Ammon's horn (tissue), 1 donor: ENCODE data around the gene CNN2.

Source experiments
- DNase-seq: peaks from one replicate; pipeline ENCODE4 v3.0.0-alpha.2; 2016; ENCODE audit warnings: low spot score

The CNN2 gene

DNA sequence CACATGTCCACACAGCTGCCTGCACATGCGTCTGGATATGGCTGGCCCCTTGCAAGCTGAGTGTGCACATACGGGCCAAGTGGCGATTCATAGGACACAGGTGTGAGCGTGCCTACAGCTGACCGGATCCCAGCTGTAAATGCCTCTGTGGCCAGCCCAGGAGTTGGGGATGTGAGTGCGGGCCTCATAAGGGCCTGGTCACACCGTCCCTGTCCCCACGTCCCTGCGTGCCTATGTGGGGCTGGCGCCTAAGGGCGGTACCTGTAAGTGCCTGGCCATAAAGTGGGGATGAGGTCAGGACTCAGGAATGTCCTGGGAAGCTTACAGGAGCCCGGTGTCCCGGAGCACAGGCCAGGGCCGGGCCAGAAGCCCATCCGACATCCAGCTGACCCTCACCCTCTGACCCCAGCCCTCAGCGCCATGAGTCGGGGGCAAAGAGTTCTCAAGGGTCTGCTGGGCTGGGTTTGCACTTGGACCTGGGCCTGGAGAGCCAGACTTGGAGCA is 39.2 kb downstream of the CNN2 start:
- no peak for DNase-seq

DNA sequence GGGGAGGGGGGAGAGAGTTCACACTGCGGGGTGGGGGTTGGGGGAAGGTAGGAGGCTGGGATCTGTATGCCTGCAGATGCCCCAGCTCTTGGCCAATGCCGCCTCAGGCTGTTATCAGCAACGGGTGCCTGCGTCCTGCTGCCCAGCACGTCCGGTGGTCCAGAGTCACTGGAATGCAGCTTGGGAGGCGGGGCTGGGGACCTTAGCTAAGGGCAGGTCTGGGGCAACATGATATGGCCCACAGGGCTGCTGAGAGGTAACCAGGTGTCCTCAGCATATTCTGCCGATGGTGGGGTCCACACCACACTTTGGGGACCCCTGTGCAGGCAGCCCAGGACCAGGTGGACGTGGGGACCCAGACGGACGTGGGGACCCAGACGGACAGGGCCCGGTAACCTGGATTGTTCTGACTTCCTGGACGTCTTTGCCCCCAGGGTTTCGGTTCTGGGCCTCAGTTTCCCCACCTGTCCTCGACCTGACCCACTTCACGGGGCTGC is 39.9 kb downstream of the CNN2 start:
- no peak for DNase-seq

DNA sequence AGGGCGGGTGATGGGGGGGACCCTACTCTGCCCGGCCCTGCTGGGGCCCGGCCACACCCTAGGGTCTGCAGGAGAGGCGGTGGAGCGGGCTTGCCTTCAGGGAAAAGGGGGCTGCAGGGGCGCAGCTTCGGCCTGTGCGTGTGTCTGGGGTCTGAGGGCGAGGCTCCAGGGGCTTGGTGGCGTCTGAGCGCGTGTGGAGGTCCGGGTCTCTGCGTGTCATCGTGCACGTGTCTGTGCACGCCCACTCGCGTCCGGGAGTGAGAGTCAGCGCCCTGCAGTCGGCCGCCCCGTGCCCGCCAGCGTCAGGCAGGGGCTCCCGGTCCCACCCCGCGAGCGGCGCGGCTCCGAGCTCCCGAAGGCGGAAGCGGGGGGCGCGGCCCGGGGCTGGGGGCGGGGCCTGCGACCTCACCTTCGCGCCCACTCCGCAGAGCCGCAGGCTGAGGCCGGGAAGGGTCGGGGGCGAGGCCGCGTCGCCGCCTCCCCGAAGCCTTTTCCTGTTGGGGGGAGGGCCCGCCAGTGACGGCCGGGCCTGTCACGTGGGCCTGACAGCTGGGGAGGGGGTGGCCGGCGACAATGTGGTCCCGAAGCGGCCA is 40.4 kb downstream of the CNN2 start, which contains the start of gene ARHGAP45:
Gene ARHGAP45, plus strand, starts transcription at position 420 of the 593 bp plus-strand sequence. CDS start 239 bp downstream, outside the sequence.
- peak; percentile 20 for DNase-seq

DNA sequence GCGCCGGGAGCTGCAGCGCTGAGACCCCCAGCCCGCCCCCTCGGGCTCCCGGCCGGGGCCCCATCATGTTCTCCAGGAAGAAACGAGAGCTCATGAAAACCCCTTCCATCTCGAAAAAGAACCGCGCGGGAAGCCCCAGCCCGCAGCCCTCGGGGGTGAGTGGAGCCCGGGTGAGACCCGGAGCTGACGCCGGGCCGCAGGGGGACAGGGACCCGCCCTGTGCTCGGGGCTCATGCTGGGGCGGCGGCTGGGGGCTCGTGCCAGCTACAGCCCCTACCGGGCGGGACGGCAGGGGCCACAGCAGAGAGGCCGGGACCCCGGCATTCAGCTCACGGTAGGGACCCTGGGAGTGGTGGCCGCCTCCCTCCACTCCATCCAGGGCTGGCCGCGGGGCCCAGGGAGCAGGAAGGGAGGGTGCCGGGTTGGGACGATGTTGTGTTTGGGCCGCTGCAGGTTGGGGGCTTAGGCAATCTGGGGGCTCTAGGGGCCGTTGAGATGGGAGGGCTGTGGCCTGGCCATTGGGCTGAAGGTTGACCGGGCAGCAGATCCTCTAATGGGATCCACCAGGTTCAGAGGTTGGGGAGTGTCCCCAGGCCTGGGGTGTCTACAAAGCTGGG is 41.0 kb downstream of the CNN2 start:
- DNase-seq = no peak

DNA sequence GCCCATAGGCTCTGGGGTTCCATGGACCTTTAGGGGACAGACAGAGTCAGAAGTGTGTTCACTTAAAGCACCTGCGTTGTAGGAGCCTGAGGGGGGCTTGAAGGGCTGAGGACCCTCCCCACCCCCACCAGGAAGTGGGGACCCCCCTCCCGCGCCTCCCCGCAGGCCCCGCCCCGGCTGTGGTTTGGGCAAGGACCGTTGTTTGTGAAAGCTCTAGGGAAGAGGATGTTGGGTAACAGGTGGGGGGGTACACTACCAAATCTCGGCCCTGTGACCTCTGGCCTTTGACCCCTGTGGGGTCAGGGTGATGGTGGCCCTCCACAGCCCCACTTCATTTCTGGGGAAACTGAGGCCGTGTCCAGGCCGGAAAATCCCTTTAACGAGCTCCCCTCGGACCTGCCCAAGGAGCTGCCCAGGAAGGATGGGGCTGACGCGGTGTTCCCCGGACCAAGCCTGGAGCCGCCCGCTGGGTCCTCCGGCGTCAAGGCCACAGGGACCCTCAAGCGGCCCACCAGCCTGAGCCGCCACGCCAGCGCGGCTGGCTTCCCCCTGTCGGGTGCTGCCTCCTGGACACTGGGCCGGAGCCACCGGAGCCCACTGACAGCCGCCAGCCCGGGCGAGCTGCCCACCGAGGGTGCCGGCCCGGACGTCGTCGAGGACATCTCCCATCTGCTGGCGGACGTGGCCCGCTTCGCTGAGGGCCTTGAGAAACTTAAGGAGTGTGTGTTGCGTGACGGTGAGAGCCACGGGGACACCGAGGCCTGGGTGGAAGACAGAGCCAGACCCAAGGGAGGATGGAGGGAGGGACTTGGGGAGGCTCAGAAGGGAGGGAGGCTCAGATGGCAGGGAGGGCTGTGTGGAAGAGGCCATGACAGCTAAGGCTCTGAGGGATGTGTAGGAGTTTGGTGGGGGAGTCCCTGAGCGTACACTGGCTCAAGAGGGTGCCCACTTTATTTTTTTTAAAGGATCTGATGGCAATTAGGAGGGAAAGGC is 41.9 kb downstream of the CNN2 start:
- DNase-seq = peak; percentile 24

DNA sequence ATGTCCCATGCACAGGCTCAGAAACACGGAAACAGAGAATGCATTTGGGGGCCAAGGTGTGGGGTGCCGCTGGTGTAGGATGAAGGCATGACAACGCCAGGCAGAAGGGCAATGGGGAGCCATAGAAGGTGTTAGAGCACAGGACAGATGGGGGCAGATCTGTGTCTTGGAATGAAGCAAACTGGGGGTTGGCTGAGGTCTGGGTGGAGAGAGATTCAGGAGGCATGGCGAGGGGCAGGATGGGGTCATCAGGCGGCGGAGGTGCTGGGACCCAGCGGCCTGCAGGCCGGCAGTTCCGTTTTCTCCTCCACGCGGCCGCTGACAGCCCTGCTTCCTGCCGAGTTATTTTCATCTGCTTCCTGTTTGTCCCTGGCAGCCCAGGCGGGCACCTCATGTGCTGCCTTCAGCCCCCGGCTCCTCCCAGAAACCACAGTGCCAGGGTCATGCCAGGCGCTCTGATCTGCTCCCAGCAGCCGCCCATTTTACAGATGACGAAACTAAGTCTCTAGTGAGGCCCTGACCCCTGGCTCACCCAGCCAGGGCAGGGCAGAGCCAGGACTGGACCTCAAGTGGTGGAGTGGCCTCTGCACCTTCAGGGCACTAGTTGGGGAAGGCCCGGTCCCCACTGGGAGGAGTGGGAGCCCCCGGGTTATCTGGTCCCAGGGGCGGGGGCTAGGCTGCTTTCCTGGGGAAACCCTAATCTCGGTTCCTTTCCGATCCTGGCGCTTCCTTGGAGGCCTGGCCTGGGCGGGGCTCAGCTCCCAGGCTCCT is 42.8 kb downstream of the CNN2 start:
- peak; percentile 68 for DNase-seq

DNA sequence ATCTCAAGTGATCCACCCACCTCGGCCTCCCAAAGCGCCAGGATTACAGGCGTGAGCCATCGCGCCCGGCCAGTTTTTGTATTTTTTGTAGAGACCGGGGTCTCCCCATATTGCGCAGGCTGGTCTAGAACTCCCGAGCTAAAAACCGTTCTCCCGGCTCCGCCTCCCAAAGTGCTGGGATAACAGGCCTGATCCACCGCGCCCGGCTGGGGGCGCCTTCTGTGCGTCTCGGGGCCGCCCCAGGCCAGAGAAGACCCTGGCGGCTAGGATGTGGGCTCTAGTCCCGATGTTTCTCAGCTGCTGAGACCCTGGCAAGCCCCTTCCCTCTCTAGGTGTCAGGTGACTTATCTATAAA is 44.1 kb downstream of the CNN2 start:
- DNase-seq = no peak

DNA sequence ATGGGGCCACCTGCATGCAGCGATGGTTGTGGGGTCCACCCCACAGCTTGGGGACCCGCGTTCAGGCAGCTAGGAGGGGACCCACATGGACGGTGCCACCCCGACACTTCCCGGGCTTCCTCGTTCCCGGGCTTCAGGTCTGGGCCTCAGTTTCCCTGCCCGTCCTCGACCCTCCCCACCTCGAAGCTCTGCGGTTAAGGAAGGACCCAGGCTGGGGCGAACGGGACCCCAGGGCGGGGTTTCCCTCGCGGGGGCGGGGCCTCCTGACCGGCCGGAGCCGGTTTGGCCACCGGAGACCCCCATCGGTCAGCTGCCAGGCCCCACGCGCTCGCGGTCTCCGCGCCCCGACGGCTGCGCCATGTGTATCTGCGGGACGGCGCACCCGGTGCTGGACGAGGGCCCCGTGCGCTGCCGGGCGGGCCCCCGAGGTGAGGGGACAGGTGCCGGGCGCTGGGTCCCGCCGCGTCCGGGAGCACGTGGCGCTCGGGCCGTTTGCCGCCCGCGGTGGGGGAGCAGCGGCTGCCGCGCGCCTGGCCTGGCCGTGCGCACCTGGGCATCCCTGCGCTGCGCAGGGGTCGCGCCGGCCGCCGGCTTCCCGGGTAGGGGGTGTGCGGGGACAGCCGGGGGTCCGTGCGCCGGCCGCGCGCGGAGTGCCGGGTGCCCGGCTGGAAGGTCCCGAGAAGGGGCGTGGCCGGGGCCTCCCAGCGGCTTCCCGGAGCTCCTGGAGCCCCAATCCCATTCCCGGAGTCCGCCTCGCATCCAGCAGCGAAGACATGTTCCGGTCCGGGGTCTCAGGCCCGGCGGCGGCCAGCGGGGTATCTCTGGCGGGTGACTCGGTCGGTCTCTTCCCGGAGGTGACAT is 44.8 kb downstream of the CNN2 start:
- DNase-seq = no peak

DNA sequence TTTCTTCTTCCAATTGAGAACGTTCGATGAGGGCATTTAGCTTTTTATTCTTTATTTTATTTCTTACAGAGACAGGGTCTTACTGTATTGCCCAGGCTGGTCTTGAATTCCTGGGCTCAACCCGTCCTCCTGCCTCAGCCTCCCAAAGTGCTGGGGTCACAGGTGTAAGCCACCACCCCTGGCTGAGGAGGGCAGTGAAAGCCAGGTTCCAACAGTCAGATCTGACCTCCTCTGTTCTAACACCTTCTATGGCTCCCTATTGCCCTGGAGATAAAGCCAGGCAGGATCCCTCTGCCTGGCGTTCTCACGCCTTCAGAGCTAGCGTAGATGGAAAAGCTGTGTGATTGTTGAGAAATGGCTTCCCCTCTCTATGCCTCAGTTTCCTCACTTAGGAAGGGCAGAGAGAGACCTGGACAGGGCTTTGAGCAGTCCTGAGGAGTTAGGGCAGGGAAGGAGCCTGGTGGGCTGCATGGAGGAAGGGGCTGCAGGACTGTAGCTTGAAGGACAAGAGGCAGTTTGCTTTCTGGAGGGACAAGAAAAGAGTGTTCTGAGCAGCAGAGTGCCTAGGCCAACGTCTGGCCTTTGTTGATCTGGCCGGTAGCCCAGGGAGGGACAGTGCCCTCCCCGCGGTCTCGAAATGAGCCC is 46.1 kb downstream of the CNN2 start:
- DNase-seq = no peak

DNA sequence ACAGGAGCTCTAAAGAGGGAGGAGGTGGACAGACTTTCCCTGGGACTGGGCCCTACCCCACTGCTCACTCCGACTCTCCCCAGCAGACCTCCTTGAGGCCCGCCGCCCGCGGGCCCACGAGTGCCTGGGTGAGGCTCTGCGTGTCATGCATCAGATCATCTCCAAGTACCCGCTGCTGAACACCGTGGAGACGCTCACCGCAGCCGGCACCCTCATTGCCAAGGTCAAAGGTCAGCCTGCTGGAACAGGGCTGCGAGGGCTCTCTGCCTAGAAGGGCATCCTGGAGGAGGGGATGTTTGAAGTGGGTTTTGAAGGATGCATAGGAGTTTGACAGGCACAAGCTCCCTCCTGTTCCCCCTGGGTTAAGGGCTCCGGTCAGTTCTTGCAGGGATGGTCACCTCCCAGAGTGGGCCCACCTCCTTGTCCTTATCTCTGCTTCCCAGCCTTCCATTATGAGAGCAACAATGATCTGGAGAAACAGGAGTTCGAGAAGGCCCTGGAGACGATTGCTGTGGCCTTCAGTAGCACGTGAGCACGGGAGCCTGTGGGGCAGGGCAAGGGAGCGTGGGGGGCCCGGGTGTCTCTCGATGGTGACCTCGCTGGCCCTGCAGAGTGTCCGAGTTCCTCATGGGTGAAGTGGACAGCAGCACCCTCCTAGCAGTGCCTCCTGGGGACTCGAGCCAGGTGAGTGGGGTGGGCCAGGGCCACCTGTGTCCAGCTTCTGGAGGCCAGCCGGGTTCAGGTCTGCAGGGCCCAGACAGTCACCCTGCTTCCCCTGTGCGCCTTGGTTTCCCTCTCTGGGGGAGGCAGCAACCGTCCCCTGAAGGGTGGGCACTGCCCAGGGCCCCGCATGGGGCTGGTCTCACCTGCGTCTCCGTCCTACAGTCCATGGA is 46.9 kb downstream of the CNN2 start:
- no peak for DNase-seq

DNA sequence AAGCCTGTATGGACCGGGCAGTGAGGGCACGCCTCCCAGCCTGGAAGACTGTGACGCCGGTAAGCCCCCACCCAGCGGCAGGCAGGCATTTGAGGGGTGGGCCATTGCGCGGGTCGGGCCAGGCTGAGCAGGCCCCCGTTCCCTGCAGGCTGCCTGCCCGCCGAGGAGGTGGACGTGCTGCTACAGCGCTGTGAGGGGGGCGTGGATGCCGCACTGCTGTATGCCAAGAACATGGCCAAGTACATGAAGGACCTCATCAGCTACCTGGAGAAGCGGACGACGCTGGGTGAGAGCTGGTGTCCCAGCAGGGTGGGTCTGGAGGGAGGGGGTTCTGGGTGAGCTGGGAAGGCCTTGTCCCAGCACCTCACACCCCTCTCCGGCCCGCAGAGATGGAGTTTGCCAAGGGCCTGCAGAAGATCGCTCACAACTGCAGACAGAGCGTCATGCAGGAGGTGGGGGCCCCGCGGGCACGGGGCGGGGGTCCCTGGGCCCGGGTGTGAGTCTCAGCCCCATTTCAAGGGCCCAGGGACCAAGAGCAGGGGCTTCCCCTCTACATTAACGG is 47.6 kb downstream of the CNN2 start:
- no peak for DNase-seq

DNA sequence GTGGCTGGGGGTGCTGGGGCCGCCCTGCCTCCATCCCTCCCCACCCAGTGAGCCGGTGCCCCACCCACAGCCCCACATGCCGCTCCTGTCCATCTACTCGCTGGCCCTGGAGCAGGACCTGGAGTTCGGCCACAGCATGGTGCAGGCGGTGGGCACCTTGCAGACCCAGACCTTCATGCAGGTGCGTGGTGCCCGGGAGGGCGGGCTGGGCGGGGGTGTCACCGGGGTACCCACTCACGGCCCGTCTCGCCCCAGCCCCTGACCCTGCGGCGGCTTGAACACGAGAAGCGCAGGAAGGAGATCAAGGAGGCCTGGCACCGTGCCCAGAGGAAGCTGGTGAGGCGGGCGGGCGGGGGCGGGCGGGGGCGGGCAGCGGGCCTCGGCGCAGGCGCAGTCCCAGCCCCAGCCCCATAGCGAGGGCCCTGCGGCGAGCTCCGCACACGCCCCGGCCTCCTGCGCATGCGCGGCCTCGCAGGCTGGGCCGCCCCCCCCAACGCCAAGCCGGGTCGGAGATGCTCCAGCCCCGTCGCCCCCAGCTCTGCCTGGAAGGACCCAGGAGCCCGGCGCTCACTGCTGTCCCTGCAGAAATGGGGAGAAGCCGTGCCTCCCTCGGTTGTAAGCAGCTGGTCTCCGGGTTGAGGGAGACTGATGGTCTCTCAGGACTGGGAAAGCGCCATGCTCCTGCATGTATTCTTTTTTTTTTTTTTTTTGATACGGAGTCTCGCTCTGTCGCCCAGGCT is 48.3 kb downstream of the CNN2 start:
- peak; percentile 54 for DNase-seq

DNA sequence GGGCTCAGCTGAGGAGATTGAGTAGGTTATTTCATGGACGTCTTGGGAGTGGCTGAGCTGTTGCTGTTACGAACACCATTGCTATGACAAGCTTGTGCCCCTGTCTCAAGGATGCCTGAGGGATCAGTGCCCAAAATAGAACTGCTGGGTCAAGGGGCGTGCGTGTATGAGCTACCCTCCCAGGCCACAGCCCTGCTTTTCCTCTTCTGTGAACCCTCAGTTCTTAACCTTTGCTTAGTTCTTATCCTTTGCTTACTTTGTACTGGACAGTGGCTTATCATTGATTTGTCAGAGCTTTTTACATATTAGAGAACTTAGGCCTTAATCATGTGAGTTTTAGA is 49.6 kb downstream of the CNN2 start:
- no peak for DNase-seq

DNA sequence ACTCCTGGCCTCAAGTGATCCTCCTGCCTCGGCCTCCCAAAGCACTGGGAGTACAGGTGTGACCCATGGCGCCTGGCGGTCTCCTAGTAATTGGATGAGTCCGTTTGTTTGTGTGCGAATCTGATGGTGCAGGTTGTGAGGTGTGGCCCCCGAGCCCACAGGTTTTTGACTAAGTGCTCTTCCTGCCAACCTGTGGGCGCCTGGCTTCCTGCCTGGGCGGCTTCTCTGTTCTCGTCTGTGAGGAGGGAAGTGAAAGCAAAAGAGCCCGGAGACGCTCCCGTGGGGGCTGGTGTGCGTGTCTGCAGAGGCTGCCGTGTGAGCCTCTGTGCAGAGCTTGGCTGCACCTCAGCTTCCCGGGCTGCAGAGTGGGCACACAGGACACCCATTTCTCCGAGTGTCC is 50.5 kb downstream of the CNN2 start:
- DNase-seq = peak; percentile 62

DNA sequence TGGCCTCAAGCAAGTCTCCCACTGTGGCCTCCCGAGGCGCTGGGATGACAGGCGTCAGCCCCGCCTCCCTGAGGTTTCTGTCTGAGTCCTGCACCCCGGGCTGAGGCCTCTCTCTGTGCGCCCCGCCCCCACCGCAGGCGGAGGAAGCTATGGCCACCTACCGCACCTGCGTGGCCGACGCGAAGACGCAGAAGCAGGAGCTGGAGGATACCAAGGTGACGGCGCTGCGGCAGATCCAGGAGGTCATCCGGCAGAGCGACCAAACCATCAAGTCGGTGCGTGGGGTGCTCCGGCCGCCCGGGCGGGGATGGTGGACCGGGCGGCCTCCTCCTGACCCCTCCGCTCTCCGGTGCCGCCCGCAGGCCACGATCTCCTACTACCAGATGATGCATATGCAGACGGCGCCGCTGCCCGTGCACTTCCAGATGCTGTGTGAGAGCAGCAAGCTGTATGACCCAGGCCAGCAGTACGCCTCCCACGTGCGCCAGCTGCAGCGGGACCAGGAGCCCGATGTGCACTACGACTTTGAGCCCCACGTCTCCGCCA is 53.2 kb downstream of the CNN2 start:
- no peak for DNase-seq

DNA sequence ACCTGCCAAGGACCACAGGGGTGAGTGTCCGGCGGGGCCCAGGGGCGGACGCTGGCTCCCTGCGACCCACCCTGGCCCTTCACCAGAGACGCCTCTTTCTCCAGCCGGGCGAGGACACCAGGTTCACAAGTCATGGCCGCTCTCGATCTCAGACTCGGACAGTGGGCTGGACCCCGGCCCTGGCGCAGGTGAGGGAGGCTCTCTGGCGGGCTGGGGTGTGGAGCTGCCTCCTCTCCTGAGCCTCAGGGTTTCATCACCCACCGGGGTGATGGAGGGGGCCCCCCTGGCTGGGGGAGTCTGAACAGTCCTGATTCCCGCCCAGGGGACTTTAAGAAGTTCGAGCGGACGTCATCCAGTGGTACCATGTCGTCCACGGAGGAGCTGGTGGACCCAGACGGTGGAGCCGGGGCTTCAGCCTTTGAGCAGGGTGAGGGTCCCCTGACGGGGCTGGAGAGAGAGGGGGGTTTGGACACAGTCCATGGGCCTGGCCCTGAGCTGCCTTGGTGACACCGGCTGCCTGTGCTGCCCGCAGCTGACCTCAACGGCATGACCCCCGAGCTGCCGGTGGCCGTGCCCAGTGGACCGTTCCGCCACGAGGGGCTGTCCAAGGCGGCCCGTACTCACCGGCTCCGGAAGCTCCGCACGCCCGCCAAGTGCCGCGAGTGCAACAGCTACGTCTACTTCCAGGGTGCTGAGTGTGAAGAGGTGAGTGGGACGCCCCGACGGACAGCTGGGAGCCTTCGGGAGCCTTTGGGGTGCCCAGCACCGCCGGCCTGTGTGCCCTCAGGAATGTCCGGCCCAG is 54.2 kb downstream of the CNN2 start:
- DNase-seq = no peak
